K562 (cell line): ENCODE data around the gene SEC23B. TPM values are rescaled to one million over a fixed set of nuclear protein-coding genes. Genes with fewer than 3 reads are reported as not detected.

Experiments used
- ARID1B ChIP-seq: fragments of 450-650 bp; IDR thresholded peaks from 2 replicates; pipeline ENCODE4 v1.6.1; 2016; ENCODE audit warnings: antibody characterized with exemption, mild to moderate bottlenecking, inconsistent platforms
- ATF7 ChIP-seq: fragments of 450-650 bp; IDR thresholded peaks from 2 replicates; pipeline ENCODE4 v1.7.1; 2014; ENCODE audit warnings: mild to moderate bottlenecking, moderate library complexity
- CBX8 ChIP-seq: fragments of 200-600 bp; sonication (generic); IDR thresholded peaks from 2 replicates; pipeline ENCODE4 v1.6.1; 2012; ENCODE audit warnings: borderline replicate concordance, mixed run types, low read depth, mild to moderate bottlenecking, moderate library complexity, mixed read lengths, low read length, control low read depth, inconsistent platforms; ENCODE audit not compliant: poor library complexity, severe bottlenecking; ENCODE audit errors: extremely low read depth
- COPS2 ChIP-seq: fragments of 450-650 bp; conservative IDR thresholded peaks from 2 replicates; pipeline ENCODE4 v1.6.1; 2016; ENCODE audit warnings: mild to moderate bottlenecking, moderate library complexity
- E2F8 ChIP-seq: fragments of 450-650 bp; IDR thresholded peaks from 2 replicates; pipeline ENCODE4 v1.7.1; 2018; ENCODE audit warnings: mild to moderate bottlenecking, low read depth; ENCODE audit not compliant: partially characterized antibody
- HLTF ChIP-seq: fragments of 450-650 bp; IDR thresholded peaks from 2 replicates; pipeline ENCODE4 v1.6.1; 2016
- KDM5B ChIP-seq: fragments of 200-600 bp; sonication (generic); IDR thresholded peaks from 2 replicates; pipeline ENCODE4 v1.6.1; 2012; ENCODE audit warnings: low read depth, mild to moderate bottlenecking, moderate library complexity, low read length, control low read depth, inconsistent platforms; ENCODE audit not compliant: insufficient replicate concordance
- LCOR ChIP-seq: sonication (generic); formaldehyde crosslinking; IDR thresholded peaks from 2 replicates; pipeline ENCODE4 v1.8.0; 2022; ENCODE audit warnings: mild to moderate bottlenecking, missing genetic modification reagents
- MITF ChIP-seq: IDR thresholded peaks from 2 replicates; pipeline ENCODE4 v1.6.1; 2014; ENCODE audit warnings: antibody characterized with exemption
- POLR2B ChIP-seq: fragments of 450-650 bp; IDR thresholded peaks from 2 replicates; pipeline ENCODE4 v1.6.1; 2018; ENCODE audit warnings: low read depth; ENCODE audit not compliant: partially characterized antibody
- PREB ChIP-seq: sonication (generic); formaldehyde crosslinking; IDR thresholded peaks from 2 replicates; pipeline ENCODE4 v1.8.1; 2023; ENCODE audit warnings: mild to moderate bottlenecking, missing genetic modification reagents
- RBBP5 ChIP-seq: fragments of 200-600 bp; sonication (generic); IDR thresholded peaks from 2 replicates; pipeline ENCODE4 v1.6.1; 2012; ENCODE audit warnings: borderline replicate concordance, mild to moderate bottlenecking, low read length, control low read depth, inconsistent platforms; ENCODE audit not compliant: insufficient read depth, poor library complexity, severe bottlenecking
- TFE3 ChIP-seq: fragments of 450-650 bp; formaldehyde crosslinking; IDR thresholded peaks from 2 replicates; pipeline ENCODE4 v1.4.0; 2020; ENCODE audit warnings: mild to moderate bottlenecking, mixed read lengths
- TSHZ1 ChIP-seq: fragments of 250-450 bp; sonication (Bioruptor Pico); IDR thresholded peaks from 2 replicates; pipeline ENCODE4 v1.4.0; 2020; ENCODE audit warnings: mild to moderate bottlenecking, moderate library complexity
- ZEB2 ChIP-seq: fragments of 450-650 bp; IDR thresholded peaks from 2 replicates; pipeline ENCODE4 v1.6.1; 2016
- polyA plus RNA-seq, 8 experiments: library from polyadenylated mRNA; depleted of rRNA in 4 of 8; stranded (reverse) in 5 of 8; unstranded in 3 of 8; fragments of >200 nt; fragmentation: Nextera tagmentation in 2 of 8; fragmentation: Illumina TruSeq in 1 of 8; extraction: Ambion mirVana in 2 of 8; extraction: Trizol in 1 of 8; gene quantifications; 2 replicates each; pipeline versions ENCODE4 v1.2.1 to v1.2.3, GENCODE V29; 2011 to 2014; ENCODE audit warnings: inconsistent platforms in 1 of 8, missing spikeins in 1 of 8
- total RNA-seq, 7 experiments: library from RNA; depleted of rRNA in 6 of 7; stranded (reverse); fragments of >200 nt in 6 of 7; fragmentation: Illumina TruSeq in 2 of 7; extraction: Trizol in 2 of 7; gene quantifications; 2 replicates each; pipeline versions ENCODE4 v1.2.1 to v1.2.3, GENCODE V29; 2011 to 2021; ENCODE audit warnings: low replicate concordance in 1 of 7

SEC23B gene
- total and polyA plus RNA-seq, 9 of the 15 experiments (the other 6 are each of a cell fraction or from before 2014, with no cell fraction given): 31.7 to 70.2 (median 38.5) TPM

GRCh38 chr20:18507218-18508191, at the start of gene SEC23B (continued):
- TF ChIP-seq MITF: no peak
- no peak for TF ChIP-seq HLTF
- no peak for TF ChIP-seq TFE3 (CRISPR knock-in tag)
- peak; percentile 66; the same call in 1 of the 2 replicates for TF ChIP-seq ZEB2
- TF ChIP-seq TSHZ1 (CRISPR knock-in tag): no peak
- peak; percentile 90 for TF ChIP-seq KDM5B
- TF ChIP-seq ARID1B: 0 out of 2 replicates have a peak, but pooled peaks have one; percentile 16
- TF ChIP-seq RBBP5: peak; percentile 51
- TF ChIP-seq E2F8: peak; percentile 78
- no peak for TF ChIP-seq CBX8
- TF ChIP-seq COPS2: no peak
- TF ChIP-seq PREB (CRISPR knock-in tag): no peak
- peak; percentile 98 for TF ChIP-seq ATF7
- 0 out of 2 replicates have a peak, but pooled peaks have one; percentile 17 for TF ChIP-seq LCOR (CRISPR knock-in tag)
- peak; percentile 71 for TF ChIP-seq POLR2B
